ENCODE data around the gene SCAMP3. TPM values are rescaled to one million over a fixed set of nuclear protein-coding genes. Genes with fewer than 3 reads are reported as not detected.

The SCAMP3 gene
- total and polyA plus RNA-seq, 2 of the 4 experiments (the other 2 are of a cell fraction): 30.5 to 118 TPM

- Histone ChIP-seq H4K20me1 (ENCODE audit: insufficient read depth, low read length) (no peaks in the 10 kb centered on the region), H2BK20ac (ENCODE audit: low read depth, low read length) (no peak overlapping the region), H3K56ac (ENCODE audit: extremely low read depth, insufficient read depth, low read length) (no peak overlapping the region), H2AK5ac (ENCODE audit: low read depth, low read length) (peak overlapping the region; percentile 97; the same call in 1 of the 2 replicates), H2BK120ac (ENCODE audit: low read depth, low read length) (no peak overlapping the region), H3K27ac (ENCODE audit: insufficient read depth, low read length) (no peak overlapping the region), H3K23ac (ENCODE audit: low read depth, low read length) (no peak overlapping the region), H3K4me1 (ENCODE audit: control insufficient read depth, insufficient read depth, low read length) (peaks cover 17% of the 10 kb centered on the region), H3K9ac (ENCODE audit: low read depth, low read length) (no peak overlapping the region), H2AK9ac (replicated peaks; ENCODE audit: low read depth, low read length, poor library complexity) (peak overlapping the region; percentile 99), H4K5ac (ENCODE audit: low read depth, low read length) (no peak overlapping the region), H3K9me1 (ENCODE audit: insufficient read depth, low read length) (peaks cover 4% of the 10 kb centered on the region; the same call in 1 of the 2 replicates), H3K4ac (ENCODE audit: low read depth, low read length) (0 out of 2 replicates have a peak overlapping the region, but pooled peaks have one; percentile 29), H3K18ac (ENCODE audit: low read depth, low read length) (no peak overlapping the region), H4K91ac (ENCODE audit: insufficient read depth, low read depth, low read length) (no peak overlapping the region), H3K79me1 (ENCODE audit: low read depth in 1 of 2, low read length in 2 of 2) (peaks cover 12 to 42% of the 10 kb centered on the region in 2 experiments), H4K8ac (ENCODE audit: low read depth in 2 of 2, low read length in 2 of 2) (peak overlapping the region in 1 of 2 experiments; percentile 57; a peak in 2 of 4 replicates), H3K27me3 (ENCODE audit: control insufficient read depth, insufficient read depth, low read length) (no peaks in the 10 kb centered on the region), H3K14ac (replicated peaks; ENCODE audit: low read depth, low read length) (peak overlapping the region; percentile 71; the same call in 1 of the 2 replicates), H3K4me3 (ENCODE audit: insufficient read depth, low read depth, low read length) (no peak overlapping the region), H2AFZ (replicated peaks; ENCODE audit: low read length, poor library complexity) (peak overlapping the region; percentile 63), H3K4me2 (ENCODE audit: low read depth, low read length) (peak overlapping the region; percentile 100; the same call in 1 of the 2 replicates), H3K36me3 (ENCODE audit: control insufficient read depth, insufficient read depth, low read length) (peaks cover 18% of the 10 kb centered on the region), H2BK5ac (ENCODE audit: low read depth, low read length, poor library complexity, severe bottlenecking) (no peak overlapping the region), H2BK15ac (ENCODE audit: low read depth, low read length) (no peak overlapping the region), H3K9me3 (ENCODE audit: control insufficient read depth, insufficient read depth, low read length) (no peaks in the 10 kb centered on the region)
- intact Hi-C loops (cut with micrococcal nuclease) (loop anchor here (5.0 kb wide), 1 partner anchor 339 kb away; no protein-coding TSS in a partner anchor), dilution Hi-C loops (cut with HindIII; ENCODE audit: low sequenced_read_pairs, unreplicated experiment) (no loop called here), in situ Hi-C loops (cut with MboI; ENCODE audit: low sequenced_read_pairs) (no loop called here)
- ChIA-PET POLR2A (ENCODE audit: unreplicated experiment) (no interaction called here), CTCF (no interaction called here)
- ATAC-seq (ENCODE audit: low read depth): no peak
- BruUV-seq (replicated peaks): no TSS peak
- no peak for TF ChIP-seq MAZ (IDR thresholded peaks at IDR 0.05; ENCODE audit: borderline replicate concordance, low read depth, low read length)
- TF ChIP-seq CHD1 (IDR thresholded peaks at IDR 0.05; ENCODE audit: low read depth, low read length): no peak
- TF ChIP-seq MXI1 (IDR thresholded peaks at IDR 0.05; ENCODE audit: borderline replicate concordance, low read depth, low read length): no peak
- TF ChIP-seq SMC3 (IDR thresholded peaks at IDR 0.05; ENCODE audit: low read depth, low read length): no peak
- no peak for DNase-seq
- WGBS, 2 experiments (ENCODE audit: extremely low coverage in 2 of 2, insufficient read length in 1 of 2): 100% methylated on average over 3 of the region's 5 CpGs; no CpG with 5 or more reads in 1 of the 2 experiments
Measured at GRCh38 chr1:155253208-155253607, 9.0 kb downstream of the SCAMP3 start.
